HepG2 (cell line): Measurements from ENCODE around the gene RNF208. TPM values are rescaled to one million over a fixed set of nuclear protein-coding genes. Genes with fewer than 3 reads are reported as not detected.
A peak's percentile ranks its signal among the peaks of the same experiment; 100 is the strongest.

Experiments
- ATAC-seq: fragments of 200-7000 bp; cut with Tn5 transposase; 3 replicates; pipeline ENCODE4 v1.9.1; 2020; ENCODE audit warnings: mild to moderate bottlenecking, moderate library complexity
- BruUV-seq: library from RNA; stranded (reverse); fragments of 400-500 nt; replicated peaks from 2 replicates; lab custom pipeline; 2021; lab: Mats Ljungman, UMichigan
- CTCF ChIA-PET: fragments of 300-600 bp; formaldehyde crosslinking; extraction: SDS; loops from one replicate; lab custom pipeline; 2021; ENCODE audit warnings: low total read pairs, inconsistent platforms, low intra/inter-chr PET ratio; lab: Yijun Ruan, JAX
- POLR2A ChIA-PET: fragments of 350-600 bp; sonication (Branson Sonifier 250); formaldehyde crosslinking; loops from one replicate; lab custom pipeline; 2020; ENCODE audit warnings: antibody characterized with exemption, inconsistent platforms; lab: Yijun Ruan, JAX
- DNase-seq: peaks from one replicate; pipeline ENCODE4 v3.0.0-alpha.2; 2015; ENCODE audit warnings: low spot score
- FAIRE-seq: peaks from 3 replicates; lab custom pipeline; 2011; peaks lifted over from hg19 to GRCh38; lab: Jason Lieb, UNC
- H2AFZ ChIP-seq: one replicate; pipeline ENCODE4 v1.6.1; 2011; ENCODE audit warnings: low read length, inconsistent platforms
- H3K27ac ChIP-seq: fragments of 300-600 bp; 3 replicates; pipeline ENCODE4 v1.8.0; 2011; ENCODE audit warnings: mixed run types, mild to moderate bottlenecking, mixed read lengths, low read length, inconsistent platforms; ENCODE audit not compliant: insufficient read depth; ENCODE audit errors: extremely low read length
- H3K27me3 ChIP-seq, 2 experiments: fragments of 200-600 bp in 1 of 2; 2 replicates in 1 of 2; 3 replicates in 1 of 2; pipeline versions ENCODE4 v1.6.0 to v1.8.0; 2011; ENCODE audit warnings: low read length in 2 of 2, mild to moderate bottlenecking in 2 of 2, moderate library complexity in 2 of 2, inconsistent platforms in 1 of 2; ENCODE audit not compliant: insufficient read depth in 2 of 2, control insufficient read depth in 1 of 2
- H3K36me3 ChIP-seq, 2 experiments: fragments of 200-600 bp in 1 of 2; replicated peaks in 1 of 2; 2 replicates in 1 of 2; 3 replicates in 1 of 2; pipeline versions ENCODE4 v1.5.1 to v1.8.0; 2011; ENCODE audit warnings: low read length in 2 of 2, inconsistent platforms in 1 of 2; ENCODE audit not compliant: insufficient read depth in 2 of 2, control insufficient read depth in 1 of 2
- H3K4me1 ChIP-seq: 2 replicates; pipeline ENCODE4 v1.5.1; 2012; ENCODE audit warnings: low read length, inconsistent platforms; ENCODE audit not compliant: insufficient read depth
- H3K4me2 ChIP-seq: 2 replicates; pipeline ENCODE4 v1.6.0; 2011; ENCODE audit warnings: low read depth, low read length, inconsistent platforms
- H3K4me3 ChIP-seq, 3 experiments: fragments of 200-600 bp in 1 of 3; sonication (generic), shearing (Covaris generic) in 1 of 3; replicated peaks in 1 of 3; 2 replicates each; pipeline ENCODE4 v1.5.1; 2011 to 2016; ENCODE audit warnings: low read length in 3 of 3, inconsistent platforms in 2 of 3, low read depth in 2 of 3, mild to moderate bottlenecking in 2 of 3, control low read depth in 1 of 3, mixed read lengths in 1 of 3; ENCODE audit not compliant: insufficient read depth in 1 of 3
- H3K79me2 ChIP-seq: one replicate; pipeline ENCODE4 v1.6.1; 2011; ENCODE audit warnings: low read length, inconsistent platforms; ENCODE audit not compliant: insufficient read depth
- H3K9ac ChIP-seq: 2 replicates; pipeline ENCODE4 v1.6.0; 2011; ENCODE audit warnings: mild to moderate bottlenecking, low read depth, low read length, inconsistent platforms; ENCODE audit not compliant: insufficient read depth
- H3K9me3 ChIP-seq: 2 replicates; pipeline ENCODE4 v1.5.1; 2012; ENCODE audit warnings: mild to moderate bottlenecking, low read length
- H4K20me1 ChIP-seq: 2 replicates; pipeline ENCODE4 v1.6.0; 2011; ENCODE audit warnings: inconsistent platforms, mild to moderate bottlenecking, low read length, moderate library complexity; ENCODE audit not compliant: insufficient read depth
- AGO2 ChIP-seq: fragments of 200-400 bp; formaldehyde crosslinking; optimal IDR thresholded peaks from 2 replicates; pipeline ENCODE3; 2017; ENCODE audit warnings: mild to moderate bottlenecking, low read depth, low read length, moderate library complexity
- DPF2 ChIP-seq: sonication (generic); formaldehyde crosslinking; IDR thresholded peaks from 2 replicates; pipeline ENCODE4 v1.4.0; 2020; ENCODE audit warnings: mild to moderate bottlenecking, low read depth, missing genetic modification reagents, borderline replicate concordance
- RBFOX2 ChIP-seq: fragments of 200-400 bp; formaldehyde crosslinking; IDR thresholded peaks from 2 replicates; pipeline ENCODE4 v1.6.1; 2017; ENCODE audit warnings: low read depth, mild to moderate bottlenecking, low read length
- RELA ChIP-seq: sonication (generic); formaldehyde crosslinking; IDR thresholded peaks from 2 replicates; pipeline ENCODE4 v1.4.0; 2020; ENCODE audit warnings: missing genetic modification reagents
- RFX3 ChIP-seq: IDR thresholded peaks from 2 replicates; pipeline ENCODE4 v1.6.1; 2016; ENCODE audit warnings: missing biosample characterization, missing genetic modification reagents
- TFDP2 ChIP-seq: sonication (generic); formaldehyde crosslinking; IDR thresholded peaks from 2 replicates; pipeline ENCODE4 v1.4.0; 2020; ENCODE audit warnings: missing genetic modification reagents
- ZFP82 ChIP-seq: sonication (generic); formaldehyde crosslinking; IDR thresholded peaks from 2 replicates; pipeline ENCODE4 v1.5.1; 2020; ENCODE audit warnings: mild to moderate bottlenecking, missing genetic modification reagents, borderline replicate concordance
- ZNF142 ChIP-seq: sonication (generic); formaldehyde crosslinking; IDR thresholded peaks from 2 replicates; pipeline ENCODE4 v1.4.0; 2020; ENCODE audit warnings: missing genetic modification reagents
- ZNF329 ChIP-seq: sonication (generic); formaldehyde crosslinking; IDR thresholded peaks from 2 replicates; pipeline ENCODE4 v1.9.0; 2021; ENCODE audit warnings: low read depth, mild to moderate bottlenecking, missing genetic modification reagents
- WGBS: methylation state at CpG from one replicate; pipeline ENCODE4 v1.1.6; 2017; ENCODE audit warnings: low lambda C conversion rate; 5-methylcytosine and 5-hydroxymethylcytosine counted together
- in situ Hi-C: cut with HindIII; loops from 2 replicates; pipeline ENCODE4 v1.10.0; 2017; ENCODE audit warnings: low pct_unique_long_range_greater_than_20kb; ENCODE audit not compliant: extremely low pct_ligation_motif_present
- intact Hi-C: fragments of 100-400 bp; cut with micrococcal nuclease; formaldehyde crosslinking; loops from one replicate; pipeline ENCODE4 v1.10.0; 2022; ENCODE audit not compliant: unreplicated experiment
- polyA plus RNA-seq, 8 experiments: library from polyadenylated mRNA; depleted of rRNA in 3 of 8; stranded (reverse) in 7 of 8; unstranded in 1 of 8; fragments of >200 nt; fragmentation: Illumina TruSeq in 4 of 8; extraction: Trizol in 4 of 8; gene quantifications; 2 replicates each; pipeline versions ENCODE4 v1.2.1 to v1.2.3, GENCODE V29; 2011 to 2016; ENCODE audit warnings: low read depth in 4 of 8, missing spikeins in 1 of 8, mixed read lengths in 1 of 8; ENCODE audit not compliant: insufficient read depth in 1 of 8
- total RNA-seq, 5 experiments: library from RNA; depleted of rRNA; stranded (reverse); fragments of >200 nt; fragmentation: Illumina TruSeq; extraction: Trizol; gene quantifications; 2 replicates each; pipeline ENCODE4 v1.2.3, GENCODE V29; 2016; ENCODE audit warnings: low read depth in 1 of 5
- TF ChIP-seq, protein P1 (sequence below): IDR thresholded peaks from 2 replicates; pipeline ENCODE4 v1.6.1; 2016

Gene RNF208
- total and polyA plus RNA-seq, 2 of the 13 experiments (the other 11 are each of a cell fraction or from before 2014, with no cell fraction given), result 1.6 to 2.1 TPM

DNA sequence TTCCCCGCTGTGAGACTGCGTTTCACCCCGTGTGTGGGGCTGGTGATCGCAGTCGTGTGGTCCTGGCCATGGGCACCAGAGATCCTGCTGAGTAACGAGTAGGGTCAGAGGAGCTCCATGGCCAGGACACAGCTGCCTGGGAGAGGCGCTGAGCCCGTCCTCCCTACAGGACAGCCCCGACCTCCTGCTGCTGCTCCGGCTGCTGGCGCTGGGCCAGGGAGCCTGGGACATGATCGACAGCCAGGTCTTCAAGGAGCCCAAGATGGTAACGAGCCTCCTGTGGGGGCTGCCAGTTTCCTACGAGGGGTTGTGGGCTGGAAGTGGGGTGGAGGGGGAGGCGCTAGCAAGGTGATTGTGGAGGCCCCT, 44.1 kb upstream of the RNF208 start:
- WGBS, result 100% methylated on average over 6 of the region's 15 CpGs
- no peak for DNase-seq
- 0 out of 2 replicates have a peak, but pooled peaks have one; percentile 27 for TF ChIP-seq RBFOX2
- no peak for TF ChIP-seq RELA
- POLR2A ChIA-PET, result no interaction called here
- Histone ChIP-seq H3K9me3 (no peaks in the 10 kb centered on the region), H2AFZ (no peak overlapping the region), H3K4me1 (peaks cover 19% of the 10 kb centered on the region), H3K27me3 (no peaks in the 10 kb centered on the region), H4K20me1 (no peaks in the 10 kb centered on the region; the same call in 1 of the 2 replicates), H3K79me2 (no peaks in the 10 kb centered on the region), H3K9ac (no peak overlapping the region), H3K4me2 (no peak overlapping the region), H3K36me3 (peaks cover 13 to 27% of the 10 kb centered on the region in 2 experiments; a peak in 4 of 5 replicates), H3K27ac (no peak overlapping the region), H3K4me3 (no peak overlapping the region)
- FAIRE-seq, result no peak
- CTCF ChIA-PET, result no interaction called here
- BruUV-seq, result no TSS peak
- ATAC-seq, result no peak; the same call in 2 of the 3 replicates
- in situ Hi-C loops (no loop called here), intact Hi-C loops (no loop called here)

DNA sequence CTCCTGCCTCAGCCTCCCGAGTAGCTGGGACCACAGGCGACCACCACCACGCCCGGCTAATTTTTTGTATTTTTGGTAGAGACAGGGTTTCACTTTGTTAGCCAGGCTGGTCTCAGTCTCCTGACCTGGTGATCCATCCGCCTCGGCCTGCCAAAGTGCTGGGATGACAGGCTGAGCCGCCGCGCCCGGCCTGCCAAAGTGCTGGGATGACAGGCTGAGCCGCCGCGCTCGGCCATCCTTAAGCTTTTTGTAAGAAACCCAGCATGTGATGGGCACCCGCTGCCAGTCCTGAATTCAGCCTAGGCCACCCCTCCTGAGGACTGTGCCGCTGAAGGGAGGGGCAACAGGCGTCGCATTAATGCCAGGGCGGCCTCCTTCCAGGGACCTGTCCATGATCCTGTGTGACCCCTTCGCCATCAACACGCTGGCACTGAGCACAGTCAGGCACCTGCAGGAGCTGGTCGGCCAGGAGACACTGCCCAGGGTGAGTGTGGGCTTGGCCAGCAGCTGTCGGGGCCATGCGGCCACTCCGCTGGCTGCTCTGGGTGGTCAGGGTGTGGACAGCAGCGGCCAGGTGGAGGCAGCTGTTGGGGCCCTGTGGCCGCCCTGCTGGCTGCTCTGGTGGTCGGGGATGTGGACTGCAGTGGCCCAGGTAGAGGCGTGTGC, 43.6 kb upstream of the RNF208 start:
- no TSS peak for BruUV-seq
- 96% methylated on average over 17 of the region's 29 CpGs for WGBS
- no peaks in the 10 kb centered on the region for H3K79me2 ChIP-seq
- no peak; the same call in 2 of the 3 replicates for ATAC-seq
- ChIA-PET POLR2A (no interaction called here), CTCF (no interaction called here)
- H3K4me2 ChIP-seq, result no peak overlapping the region
- in situ Hi-C loops (no loop called here), intact Hi-C loops (no loop called here)
- no peak overlapping the region for H3K4me3 ChIP-seq
- no peaks in the 10 kb centered on the region for H3K27me3 ChIP-seq
- DNase-seq, result no peak
- H3K9ac ChIP-seq, result no peak overlapping the region
- no peaks in the 10 kb centered on the region for H3K9me3 ChIP-seq
- H2AFZ ChIP-seq, result no peak overlapping the region
- no peaks in the 10 kb centered on the region; the same call in 1 of the 2 replicates for H4K20me1 ChIP-seq
- H3K36me3 ChIP-seq, result peaks cover 13 to 23% of the 10 kb centered on the region in 2 experiments; a peak in 4 of 5 replicates
- H3K4me1 ChIP-seq, result peaks cover 19% of the 10 kb centered on the region
- no peak overlapping the region for H3K27ac ChIP-seq
- FAIRE-seq, result no peak
- TF ChIP-seq, protein P1, sequence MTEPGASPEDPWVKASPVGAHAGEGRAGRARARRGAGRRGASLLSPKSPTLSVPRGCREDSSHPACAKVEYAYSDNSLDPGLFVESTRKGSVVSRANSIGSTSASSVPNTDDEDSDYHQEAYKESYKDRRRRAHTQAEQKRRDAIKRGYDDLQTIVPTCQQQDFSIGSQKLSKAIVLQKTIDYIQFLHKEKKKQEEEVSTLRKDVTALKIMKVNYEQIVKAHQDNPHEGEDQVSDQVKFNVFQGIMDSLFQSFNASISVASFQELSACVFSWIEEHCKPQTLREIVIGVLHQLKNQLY (CRISPR knock-in tag), result no peak
- TF ChIP-seq RFX3 (no peak), DPF2 (CRISPR knock-in tag) (no peak), RBFOX2 (peak; percentile 68), ZFP82 (CRISPR knock-in tag) (no peak), ZNF142 (CRISPR knock-in tag) (no peak), AGO2 (peak; percentile 65), ZNF329 (CRISPR knock-in tag) (no peak), TFDP2 (no peak)
